GM12865 (cell line): ENCODE measurements around the gene GLIS1.

Experiments
- DNase-seq: peaks from one replicate; pipeline ENCODE4 v3.0.0; 2010; ENCODE audit warnings: low read depth
- H3K4me3 ChIP-seq: 2 replicates; pipeline ENCODE4 v1.5.1; 2011; ENCODE audit warnings: mild to moderate bottlenecking, low read depth, low read length, control low read depth
- TF ChIP-seq, protein P1 (sequence below): IDR thresholded peaks from 2 replicates; pipeline ENCODE4 v1.5.1; 2011; ENCODE audit warnings: low read length, control low read depth, low read depth, inconsistent platforms; ENCODE audit not compliant: insufficient read depth; ENCODE audit errors: missing control alignments

The GLIS1 gene

DNA sequence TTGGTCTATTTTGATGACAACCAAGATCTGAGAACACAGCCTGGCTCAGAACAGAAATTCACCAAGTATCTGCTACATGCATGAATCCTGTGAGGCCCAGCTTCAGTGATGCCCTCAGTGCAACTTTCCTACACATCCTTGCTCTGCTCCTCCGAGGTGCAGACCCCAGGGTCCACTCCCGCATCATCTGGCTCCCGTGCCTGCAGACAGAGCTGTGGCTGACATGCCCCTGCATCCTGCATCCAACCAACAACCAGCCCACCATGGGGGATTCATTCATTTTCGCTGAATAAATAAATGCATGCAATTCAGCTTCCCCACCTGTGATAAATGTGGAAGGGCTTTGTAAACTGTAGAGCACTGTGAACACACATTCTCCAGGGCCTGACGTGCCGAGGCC is 112.3 kb downstream of the GLIS1 start:
- H3K4me3 ChIP-seq: no peak overlapping the region
- DNase-seq: no peak
- TF ChIP-seq, protein P1, sequence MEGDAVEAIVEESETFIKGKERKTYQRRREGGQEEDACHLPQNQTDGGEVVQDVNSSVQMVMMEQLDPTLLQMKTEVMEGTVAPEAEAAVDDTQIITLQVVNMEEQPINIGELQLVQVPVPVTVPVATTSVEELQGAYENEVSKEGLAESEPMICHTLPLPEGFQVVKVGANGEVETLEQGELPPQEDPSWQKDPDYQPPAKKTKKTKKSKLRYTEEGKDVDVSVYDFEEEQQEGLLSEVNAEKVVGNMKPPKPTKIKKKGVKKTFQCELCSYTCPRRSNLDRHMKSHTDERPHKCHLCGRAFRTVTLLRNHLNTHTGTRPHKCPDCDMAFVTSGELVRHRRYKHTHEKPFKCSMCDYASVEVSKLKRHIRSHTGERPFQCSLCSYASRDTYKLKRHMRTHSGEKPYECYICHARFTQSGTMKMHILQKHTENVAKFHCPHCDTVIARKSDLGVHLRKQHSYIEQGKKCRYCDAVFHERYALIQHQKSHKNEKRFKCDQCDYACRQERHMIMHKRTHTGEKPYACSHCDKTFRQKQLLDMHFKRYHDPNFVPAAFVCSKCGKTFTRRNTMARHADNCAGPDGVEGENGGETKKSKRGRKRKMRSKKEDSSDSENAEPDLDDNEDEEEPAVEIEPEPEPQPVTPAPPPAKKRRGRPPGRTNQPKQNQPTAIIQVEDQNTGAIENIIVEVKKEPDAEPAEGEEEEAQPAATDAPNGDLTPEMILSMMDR: no peak

DNA sequence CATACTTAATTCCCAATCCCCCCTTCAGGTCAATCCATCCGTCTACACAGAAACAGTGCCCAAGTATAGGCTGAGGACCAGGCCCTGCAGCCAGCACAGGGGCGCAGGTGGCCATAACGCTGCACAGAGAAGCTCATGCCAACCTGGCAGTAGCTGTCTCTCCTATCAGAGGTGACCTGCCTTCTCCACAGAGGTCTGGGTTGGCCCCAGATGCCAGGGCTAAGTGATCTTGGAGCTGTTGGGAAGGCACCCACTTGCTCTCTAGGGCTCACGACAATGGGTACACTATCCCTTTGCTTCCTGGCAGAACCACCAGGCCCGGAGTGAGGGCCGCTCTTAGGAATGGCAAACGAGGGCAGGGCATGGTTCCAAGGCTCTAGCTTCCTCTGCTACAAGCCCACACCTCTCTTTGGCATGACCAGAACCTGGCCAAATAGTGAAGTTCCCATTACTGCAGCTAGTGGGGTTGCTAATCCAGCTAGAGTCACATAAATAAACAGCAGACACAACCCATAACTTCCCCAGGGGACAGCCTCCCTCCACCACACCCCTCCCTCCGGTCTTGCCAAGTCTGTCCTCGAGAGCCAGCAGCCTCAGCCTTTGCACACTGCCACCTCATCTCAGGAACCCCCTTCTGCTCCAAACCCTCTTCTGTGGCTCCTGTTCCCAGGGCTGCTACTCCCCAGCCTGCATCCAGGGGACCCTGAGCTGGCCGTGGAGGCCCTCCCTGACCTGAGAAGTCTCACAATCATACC is 113.0 kb downstream of the GLIS1 start:
- TF ChIP-seq, protein P1: no peak
- no peak overlapping the region for H3K4me3 ChIP-seq
- no peak for DNase-seq

DNA sequence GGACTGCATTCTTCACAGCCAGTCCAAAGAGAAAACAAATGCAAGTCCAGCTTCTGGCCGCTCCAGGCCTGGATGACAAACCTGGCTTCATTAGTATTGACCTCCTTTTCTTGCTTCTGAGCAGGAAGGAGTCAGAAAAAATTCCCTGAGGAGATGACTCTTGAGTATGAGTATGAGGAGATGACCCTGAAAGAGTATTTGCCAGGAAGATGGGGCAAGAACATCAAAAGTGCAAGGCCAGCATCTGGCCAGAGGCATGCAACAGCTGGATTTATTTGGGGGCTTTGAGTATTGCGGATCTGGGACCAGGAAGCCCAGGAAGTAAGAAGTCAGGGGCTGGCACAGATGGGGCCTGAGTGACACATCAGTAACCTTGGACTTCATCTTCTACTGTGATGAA is 113.9 kb downstream of the GLIS1 start:
- TF ChIP-seq, protein P1: no peak
- H3K4me3 ChIP-seq: no peak overlapping the region
- DNase-seq: no peak

DNA sequence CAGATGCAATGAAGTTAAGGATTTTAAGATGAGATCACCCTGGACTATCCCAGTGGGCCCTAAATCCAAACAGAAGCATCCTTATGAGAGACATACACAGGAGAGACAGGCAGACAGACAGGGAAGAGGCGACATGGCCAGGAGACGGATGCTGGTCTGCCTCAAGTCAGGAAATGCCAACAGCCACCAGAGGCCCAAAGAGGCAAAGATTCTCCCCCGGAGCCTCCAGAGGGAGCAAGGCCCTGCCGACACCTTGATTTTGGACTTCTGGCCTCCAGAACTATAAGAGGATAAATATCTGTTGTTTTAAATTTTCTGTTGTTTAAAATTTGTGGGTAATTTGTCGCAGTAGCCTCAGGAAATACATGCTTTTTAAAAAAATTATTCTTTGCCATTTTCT is 116.4 kb downstream of the GLIS1 start:
- no peak for DNase-seq
- TF ChIP-seq, protein P1: no peak
- no peak overlapping the region for H3K4me3 ChIP-seq

DNA sequence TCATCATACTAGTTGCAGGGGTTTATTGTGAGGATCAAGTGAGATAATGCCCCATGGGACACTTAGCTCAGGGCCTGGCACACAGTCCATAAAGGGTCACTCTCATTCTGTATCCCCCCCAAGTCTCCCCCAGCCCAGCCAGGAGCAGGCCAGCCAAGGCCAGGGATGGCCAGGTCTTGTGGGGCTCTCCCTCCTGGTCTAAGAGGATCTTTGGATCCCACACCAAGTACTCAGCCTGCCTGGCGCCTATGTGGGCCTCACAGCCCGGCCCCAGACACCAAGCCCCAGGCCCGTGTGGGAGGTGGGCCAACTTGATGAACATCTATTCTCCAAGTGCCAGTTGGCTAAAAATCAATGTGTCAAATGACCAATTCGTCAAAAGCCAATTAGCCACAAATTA is 117.8 kb downstream of the GLIS1 start:
- TF ChIP-seq, protein P1: no peak

DNA sequence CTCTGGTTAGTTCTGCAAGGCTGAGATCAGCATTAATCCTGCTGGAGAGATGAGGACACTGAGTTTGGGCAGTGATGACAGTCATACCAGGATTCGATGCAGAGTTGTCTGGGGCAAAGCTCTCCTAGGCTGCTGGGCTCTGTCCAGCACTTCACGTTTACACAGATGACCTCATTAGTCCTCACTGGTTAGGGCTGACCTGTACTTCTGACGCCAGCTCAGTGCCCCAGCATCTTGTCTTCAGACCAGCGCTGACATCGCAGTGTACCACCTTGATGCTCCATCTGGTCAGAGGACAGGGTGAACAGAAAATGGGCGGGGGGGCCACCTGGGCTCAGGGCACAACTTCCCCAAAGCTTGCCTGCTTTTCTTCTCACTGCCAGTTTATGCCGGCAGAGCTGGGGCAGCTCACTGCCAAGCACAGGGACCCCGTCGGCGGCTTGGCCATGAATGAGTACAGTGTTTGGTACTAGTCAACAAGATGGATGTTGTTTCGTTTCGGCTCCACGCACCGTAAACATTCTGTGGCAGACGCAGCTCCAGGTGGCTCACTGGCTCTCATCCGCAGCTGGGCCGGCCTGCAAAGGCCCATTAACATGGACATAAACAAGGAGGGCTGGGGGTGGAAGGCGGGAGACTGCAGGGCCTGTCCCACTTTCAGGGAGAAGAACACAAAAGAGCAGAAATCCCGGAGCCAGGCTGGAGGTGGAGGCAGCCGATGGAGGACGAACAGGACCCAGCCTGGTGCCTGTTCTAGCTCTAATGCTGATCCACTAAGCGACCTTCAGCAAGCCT is 118.7 kb downstream of the GLIS1 start:
- no peak overlapping the region for H3K4me3 ChIP-seq
- TF ChIP-seq, protein P1: no peak
- DNase-seq: no peak

More for the DNA sequence above, 117.8 kb downstream of the GLIS1 start:
- H3K4me3 ChIP-seq: no peak overlapping the region
- DNase-seq: no peak
